COLO668 (cell line): Measurements from ENCODE around the gene TENT5C.

Experiments used
- DNase-seq: peaks from one replicate; lab custom pipeline; 2025; ENCODE audit not compliant: unreplicated experiment; lab: John Stamatoyannopoulos, UW

Gene TENT5C

DNA sequence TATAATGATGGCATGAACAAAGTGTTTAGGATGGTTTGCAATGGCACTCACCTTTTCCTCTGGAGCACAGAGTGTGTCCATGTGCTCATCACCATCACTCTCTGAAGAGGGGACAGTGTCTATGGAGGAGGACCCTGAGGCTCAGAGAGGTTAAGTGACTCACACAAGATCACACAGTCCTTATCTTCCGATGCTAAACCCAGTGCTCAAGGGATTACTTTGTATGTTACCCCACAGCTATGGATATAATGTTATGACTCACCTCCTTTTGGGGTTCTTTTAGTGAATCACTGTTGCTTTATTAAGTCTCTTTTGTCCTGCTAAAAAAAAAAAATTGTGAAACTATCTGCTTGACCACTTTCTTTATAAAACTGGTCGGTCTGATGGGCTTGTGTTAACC is 67.6 kb downstream of the TENT5C start:
- DNase-seq: no peak

DNA sequence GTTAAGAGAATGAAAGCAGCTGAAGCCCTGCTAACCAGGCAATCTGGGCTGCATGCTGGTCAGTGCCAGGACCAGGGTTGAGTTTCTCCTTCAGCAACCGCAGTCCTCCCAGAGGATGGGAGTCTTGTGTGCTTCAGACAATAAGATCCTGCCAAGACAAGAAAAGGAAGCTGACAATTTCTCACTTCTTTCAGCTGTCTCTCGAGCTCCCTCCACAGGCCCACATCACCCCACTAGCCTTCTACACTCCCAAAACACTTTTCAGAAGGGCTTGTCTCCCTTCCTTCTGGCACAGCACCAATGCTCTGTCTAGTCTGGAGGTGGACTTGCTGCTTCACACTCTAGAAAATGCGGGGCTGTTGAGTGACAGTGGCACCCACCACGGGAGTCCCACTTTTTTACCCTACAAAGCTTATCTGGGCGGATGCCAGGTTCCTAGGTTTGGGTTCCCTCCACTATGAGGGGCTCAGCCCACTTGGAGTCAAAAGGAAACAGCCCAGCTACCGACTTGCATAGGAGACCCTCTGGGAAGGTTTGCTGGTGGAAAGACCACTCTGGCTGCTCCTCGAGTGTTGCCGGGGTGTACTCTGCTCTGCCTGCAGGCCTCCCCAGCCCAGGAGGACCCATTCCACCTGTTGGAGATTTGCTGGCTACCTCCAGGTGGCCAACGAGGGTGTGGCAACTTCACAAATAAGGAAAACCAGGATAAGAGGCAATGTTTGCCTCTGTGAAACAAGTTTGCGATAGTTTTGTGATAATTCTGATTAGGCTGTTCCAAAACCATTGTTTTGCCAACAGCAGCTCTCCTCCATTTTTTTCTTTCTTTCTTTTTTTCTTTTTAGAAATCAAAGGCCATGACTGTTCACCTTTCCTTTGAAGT is 68.9 kb downstream of the TENT5C start:
- no peak for DNase-seq

DNA sequence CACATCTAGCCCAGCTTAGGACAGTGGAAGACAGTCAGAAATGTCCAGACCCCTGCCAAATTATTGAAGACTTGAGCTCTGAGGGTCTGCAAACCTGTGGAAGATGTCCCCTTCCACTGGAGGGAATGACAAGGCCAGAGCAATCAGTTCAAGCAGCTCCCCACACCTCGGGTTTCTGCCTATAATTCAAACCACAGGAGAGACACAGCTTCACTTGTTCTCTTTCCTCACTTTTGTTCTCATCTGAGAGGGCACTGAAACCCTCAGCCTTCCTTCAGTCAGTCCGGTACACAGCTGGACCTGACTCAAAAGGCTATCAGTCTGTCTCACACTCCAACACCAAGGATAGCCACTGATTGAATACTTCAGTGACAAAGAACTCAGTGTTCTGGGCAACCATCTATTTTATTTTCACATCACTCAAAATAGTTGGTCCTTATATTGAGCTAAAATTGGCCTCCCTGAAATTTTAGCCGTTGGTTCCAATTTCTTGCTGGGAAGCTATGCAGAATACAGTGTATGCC is 70.1 kb downstream of the TENT5C start:
- DNase-seq: no peak

DNA sequence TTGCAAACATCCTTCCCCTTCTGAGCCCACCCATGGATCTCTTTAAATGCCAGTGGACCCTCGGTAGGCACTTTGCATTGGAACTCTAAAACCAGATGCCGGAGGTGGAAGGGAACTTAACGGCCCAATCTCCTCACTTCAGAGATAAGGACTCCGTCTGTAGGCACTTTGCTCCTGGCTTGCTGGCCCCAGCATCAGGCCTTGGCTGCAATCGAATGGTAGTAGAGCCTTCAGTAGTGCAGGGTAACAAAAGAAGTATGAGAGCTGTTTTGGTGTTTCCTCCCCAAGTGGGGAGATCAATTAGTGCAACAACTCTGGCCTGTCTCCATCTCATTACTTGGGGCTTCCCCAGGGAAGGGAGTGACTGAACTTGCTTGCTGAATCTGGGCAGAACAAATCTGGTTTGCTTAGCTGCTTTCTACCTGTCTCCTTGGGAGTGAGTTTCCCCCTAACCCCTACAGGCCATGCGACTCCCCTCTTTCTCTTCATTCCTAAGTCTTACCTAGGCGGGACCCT is 70.8 kb downstream of the TENT5C start:
- no peak for DNase-seq
